ENCODE measurements around the gene BPIFB3.

DNA sequence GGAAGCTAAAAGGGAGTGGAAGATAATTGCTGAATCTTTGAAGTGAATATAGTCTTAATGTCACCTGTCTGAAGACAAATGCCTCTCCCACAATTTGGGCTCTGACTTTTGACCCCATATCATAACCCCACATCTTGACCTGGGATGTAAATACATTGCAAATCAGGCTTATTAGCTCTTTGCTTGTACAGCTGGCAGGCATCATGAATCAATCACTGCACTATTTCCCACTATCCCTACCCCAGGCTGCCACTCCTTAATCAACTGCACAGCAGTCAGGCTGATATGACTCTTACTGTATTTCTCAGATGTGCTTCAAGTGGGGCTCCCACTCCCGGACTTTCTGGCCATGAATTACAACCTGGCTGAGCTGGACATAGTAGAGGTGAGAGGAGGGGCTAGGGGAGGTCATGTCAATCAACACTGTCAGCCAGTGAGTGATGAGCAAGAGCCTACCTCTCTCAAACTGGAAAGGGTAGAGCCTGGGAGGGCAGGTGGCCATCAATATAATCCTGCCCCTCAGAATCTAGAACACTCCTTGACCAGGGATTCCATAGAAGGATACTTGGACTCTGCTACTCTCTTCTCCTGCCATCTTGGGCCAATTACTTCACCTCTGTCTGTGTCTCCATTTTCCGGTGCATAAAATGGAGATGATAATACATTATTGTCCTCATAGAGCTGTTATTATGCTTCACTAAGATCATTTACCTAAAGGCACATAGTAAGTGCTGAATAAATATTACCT, 10.5 kb upstream of the BPIFB3 start:
- TF ChIP-seq EZH2 (IDR thresholded peaks at IDR 0.05) (no peak), POLR2AphosphoS5 (IDR thresholded peaks at IDR 0.05; ENCODE audit: borderline replicate concordance, low read depth, low read length) (no peak)

Data from SK-N-MC (cell line).